ENCODE data around the gene TSPAN19.

The TSPAN19 gene

GRCh38 chr12:85016413-85016812, 19.7 kb downstream of the TSPAN19 start:
- Histone ChIP-seq H3K9ac (ENCODE audit: low read length) (no peak overlapping the region), H3K79me2 (ENCODE audit: insufficient read depth, low read length) (no peaks in the 10 kb centered on the region), H3F3A (ENCODE audit: insufficient read depth) (no peaks in the 10 kb centered on the region), H2AFZ (ENCODE audit: low read depth, low read length, severe bottlenecking) (no peak overlapping the region), H3K4me2 (ENCODE audit: low read depth, low read length, poor library complexity, severe bottlenecking) (no peak overlapping the region), H4K20me1 (ENCODE audit: low read depth, low read length) (no peaks in the 10 kb centered on the region), H3K9me3 (ENCODE audit: insufficient read depth, low read length) (no peaks in the 10 kb centered on the region), H3K9me2 (replicated peaks; ENCODE audit: insufficient read depth, low read length) (no peaks in the 10 kb centered on the region), H3K4me3 (ENCODE audit: insufficient read depth, low read length, poor library complexity, severe bottlenecking) (no peak overlapping the region), H3K27ac (ENCODE audit: low read depth, low read length) (no peak overlapping the region), H3K36me3 (ENCODE audit: low read length) (no peaks in the 10 kb centered on the region), H3K27me3 (ENCODE audit: low read length) (no peaks in the 10 kb centered on the region)
- TF ChIP-seq CTCF (IDR thresholded peaks at IDR 0.05; ENCODE audit: insufficient read depth, low read length, poor library complexity, severe bottlenecking) (no peak), EZH2phosphoT487 (conservative IDR thresholded peaks at IDR 0.05; ENCODE audit: low read length) (no peak)

GRCh38 chr12:85007836-85008235, 28.2 kb downstream of the TSPAN19 start:
- Histone ChIP-seq H2AFZ (ENCODE audit: low read depth, low read length, severe bottlenecking) (no peak overlapping the region), H3K4me3 (ENCODE audit: insufficient read depth, low read length, poor library complexity, severe bottlenecking) (no peak overlapping the region), H3F3A (ENCODE audit: insufficient read depth) (no peaks in the 10 kb centered on the region), H3K79me2 (ENCODE audit: insufficient read depth, low read length) (no peaks in the 10 kb centered on the region), H3K36me3 (ENCODE audit: low read length) (no peaks in the 10 kb centered on the region), H3K9me3 (ENCODE audit: insufficient read depth, low read length) (no peaks in the 10 kb centered on the region), H3K4me2 (ENCODE audit: low read depth, low read length, poor library complexity, severe bottlenecking) (no peak overlapping the region), H3K9ac (ENCODE audit: low read length) (no peak overlapping the region), H3K9me2 (replicated peaks; ENCODE audit: insufficient read depth, low read length) (no peaks in the 10 kb centered on the region), H3K27me3 (ENCODE audit: low read length) (no peaks in the 10 kb centered on the region), H3K27ac (ENCODE audit: low read depth, low read length) (no peak overlapping the region), H4K20me1 (ENCODE audit: low read depth, low read length) (no peaks in the 10 kb centered on the region)
- no peak for TF ChIP-seq CTCF (IDR thresholded peaks at IDR 0.05; ENCODE audit: insufficient read depth, low read length, poor library complexity, severe bottlenecking)
- no peak for TF ChIP-seq EZH2phosphoT487 (conservative IDR thresholded peaks at IDR 0.05; ENCODE audit: low read length)

GRCh38 chr12:85006206-85006605, 29.9 kb downstream of the TSPAN19 start:
- no peaks in the 10 kb centered on the region for H3K36me3 ChIP-seq (ENCODE audit: low read length)
- TF ChIP-seq EZH2phosphoT487 (conservative IDR thresholded peaks at IDR 0.05; ENCODE audit: low read length), result no peak
- TF ChIP-seq CTCF (IDR thresholded peaks at IDR 0.05; ENCODE audit: insufficient read depth, low read length, poor library complexity, severe bottlenecking), result no peak
- no peaks in the 10 kb centered on the region for H3K9me2 ChIP-seq (replicated peaks; ENCODE audit: insufficient read depth, low read length)
- H3K79me2 ChIP-seq (ENCODE audit: insufficient read depth, low read length), result no peaks in the 10 kb centered on the region
- H3K27me3 ChIP-seq (ENCODE audit: low read length), result no peaks in the 10 kb centered on the region
- no peak overlapping the region for H3K27ac ChIP-seq (ENCODE audit: low read depth, low read length)
- no peaks in the 10 kb centered on the region for H3K9me3 ChIP-seq (ENCODE audit: insufficient read depth, low read length)
- no peak overlapping the region for H2AFZ ChIP-seq (ENCODE audit: low read depth, low read length, severe bottlenecking)
- H3K4me3 ChIP-seq (ENCODE audit: insufficient read depth, low read length, poor library complexity, severe bottlenecking), result no peak overlapping the region
- H3F3A ChIP-seq (ENCODE audit: insufficient read depth), result no peaks in the 10 kb centered on the region
- no peaks in the 10 kb centered on the region for H4K20me1 ChIP-seq (ENCODE audit: low read depth, low read length)
- no peak overlapping the region for H3K9ac ChIP-seq (ENCODE audit: low read length)
- H3K4me2 ChIP-seq (ENCODE audit: low read depth, low read length, poor library complexity, severe bottlenecking), result no peak overlapping the region

All from SU-DHL-6 (cell line).